Stimulated activated naive B cell treated with anti-CD40 and anti-IgM and Interleukin-4, amounts not matched to agents 10 μg/mL and 1 μg/mL and 100 μg/mL, for 72 hours (primary cell): Measurements from ENCODE around the gene CTSA.

Source experiments
- ATAC-seq, 2 donors: fragments of 150-1000 bp; cut with Tn5 transposase; replicated peaks; 2 replicates each; pipeline ENCODE4 v1.10.0; 2021; ENCODE audit warnings: moderate library complexity in 1 of 2
- DNase-seq: peaks from one replicate; pipeline ENCODE4 v3.0.0; 2021
- H3K27ac Mint-ChIP-seq: one replicate; pipeline ENCODE4 v1.8.0; 2022; ENCODE audit warnings: mild to moderate bottlenecking, mixed read lengths
- H3K27me3 Mint-ChIP-seq, 2 donors: one replicate each; pipeline ENCODE4 v1.8.0; 2022; ENCODE audit warnings: mixed read lengths in 2 of 2
- H3K36me3 Mint-ChIP-seq, 2 donors: one replicate each; pipeline ENCODE4 v1.8.0; 2022; ENCODE audit warnings: mixed read lengths in 2 of 2, mild to moderate bottlenecking in 1 of 2
- H3K4me1 Mint-ChIP-seq, 2 donors: one replicate each; pipeline ENCODE4 v1.8.0; 2022; ENCODE audit warnings: mixed read lengths in 2 of 2, mild to moderate bottlenecking in 1 of 2
- H3K4me3 Mint-ChIP-seq, 2 donors: one replicate each; pipeline ENCODE4 v1.8.0; 2022; ENCODE audit warnings: mild to moderate bottlenecking in 2 of 2, mixed read lengths in 2 of 2, moderate library complexity in 1 of 2
- H3K9me3 Mint-ChIP-seq, 2 donors: one replicate each; pipeline ENCODE4 v1.8.0; 2022; ENCODE audit warnings: mixed read lengths in 2 of 2, mild to moderate bottlenecking in 1 of 2

CTSA gene

DNA sequence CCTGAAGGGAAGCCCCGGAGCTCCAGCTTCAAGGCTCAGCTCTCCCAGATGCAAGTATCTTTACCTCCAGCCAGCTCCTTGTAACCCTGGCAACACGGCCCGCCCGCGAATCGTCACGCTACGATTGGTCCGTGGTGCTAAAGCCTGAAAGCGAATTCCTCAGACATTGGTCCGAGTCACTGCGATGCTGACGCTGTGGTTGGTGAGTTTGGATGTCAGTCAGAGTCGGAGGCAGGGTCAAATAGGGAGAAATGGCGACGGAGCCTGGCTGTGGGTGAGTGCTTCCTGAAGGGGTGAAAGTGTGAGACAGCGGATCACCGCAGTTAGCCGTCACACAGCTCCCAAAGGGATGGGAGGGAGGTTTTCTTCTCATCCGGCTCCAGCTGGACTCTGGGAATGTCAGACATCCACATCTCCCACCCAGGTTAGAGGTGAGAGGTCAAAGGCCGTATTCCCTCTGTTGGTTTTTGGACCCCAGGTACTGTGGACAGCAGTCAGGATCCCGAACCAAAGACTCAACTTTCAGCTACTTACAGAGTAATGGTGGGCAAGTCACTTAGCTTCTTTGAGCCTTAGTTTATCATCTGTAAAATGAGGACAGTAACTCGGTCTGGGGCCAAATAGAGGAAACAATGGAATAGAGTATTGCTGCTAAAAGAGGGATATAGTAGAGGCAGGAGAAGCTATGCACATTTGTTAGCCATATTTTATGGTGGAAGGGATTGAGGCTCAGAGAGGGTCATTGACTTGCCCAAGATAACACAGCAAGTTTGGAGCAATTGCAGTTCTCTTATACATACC is 9.9 kb upstream of the CTSA start, which contains the start of gene ZSWIM1:
Gene ZSWIM1, plus strand, starts transcription at position 240 of the 801 bp plus-strand sequence. CDS start 1,366 bp downstream, outside the sequence.
- Mint-ChIP-seq H3K4me1 (peaks cover 21 to 52% of the 10 kb centered on the region in 2 donors), H3K27me3 (no peaks in the 10 kb centered on the region), H3K36me3 (peaks cover 20 to 44% of the 10 kb centered on the region in 2 donors), H3K27ac (peak within 1 kb of the TSS; percentile 95), H3K9me3 (no peaks in the 10 kb centered on the region), H3K4me3 (peak within 1 kb of the TSS; percentile 85 to 92)
- ATAC-seq (peak; percentile 99), DNase-seq (peak; percentile 98)

DNA sequence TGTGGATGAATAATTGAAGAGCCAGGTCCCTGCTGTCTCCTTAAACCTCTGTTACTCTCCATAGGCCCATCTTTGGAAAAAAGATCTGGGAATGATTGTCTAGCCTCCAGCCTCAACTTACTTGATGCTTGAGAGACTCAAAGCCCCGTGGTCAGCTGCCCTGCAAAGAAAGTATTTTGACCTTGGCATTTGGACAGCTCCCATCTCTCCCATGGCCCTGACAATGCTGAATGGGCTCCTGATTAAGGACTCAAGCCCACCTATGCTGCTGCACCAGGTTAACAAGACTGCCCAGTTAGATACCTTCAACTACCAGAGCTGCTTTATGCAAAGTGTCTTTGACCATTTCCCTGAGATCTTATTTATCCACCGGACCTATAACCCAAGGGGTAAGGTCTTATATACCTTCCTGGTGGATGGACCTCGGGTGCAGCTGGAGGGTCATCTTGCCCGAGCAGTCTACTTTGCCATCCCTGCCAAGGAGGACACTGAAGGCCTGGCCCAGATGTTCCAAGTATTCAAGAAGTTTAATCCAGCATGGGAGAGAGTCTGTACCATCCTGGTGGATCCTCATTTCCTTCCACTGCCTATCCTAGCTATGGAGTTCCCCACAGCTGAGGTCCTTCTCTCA is 8.6 kb upstream of the CTSA start:
- no peaks in the 10 kb centered on the region for H3K27me3 Mint-ChIP-seq
- H3K4me1 Mint-ChIP-seq = peaks cover 28 to 61% of the 10 kb centered on the region in 2 donors
- no peak for ATAC-seq
- H3K9me3 Mint-ChIP-seq = no peaks in the 10 kb centered on the region
- DNase-seq = no peak
- H3K27ac Mint-ChIP-seq = peak overlapping the region; percentile 80
- H3K36me3 Mint-ChIP-seq = peaks cover 26 to 48% of the 10 kb centered on the region in 2 donors
- H3K4me3 Mint-ChIP-seq = peak overlapping the region; percentile 51 to 76

DNA sequence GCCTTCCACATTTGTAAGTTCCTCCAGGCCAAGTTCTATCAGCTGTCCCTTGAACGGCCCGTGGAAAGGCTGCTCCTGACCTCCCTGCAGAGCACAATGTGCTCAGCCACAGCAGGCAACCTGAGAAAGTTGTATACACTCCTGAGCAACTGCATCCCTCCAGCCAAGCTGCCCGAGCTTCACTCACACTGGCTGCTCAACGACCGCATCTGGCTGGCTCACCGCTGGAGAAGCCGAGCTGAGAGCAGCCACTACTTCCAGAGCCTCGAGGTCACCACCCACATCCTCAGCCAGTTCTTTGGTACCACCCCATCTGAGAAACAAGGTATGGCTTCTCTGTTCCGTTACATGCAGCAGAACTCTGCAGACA is 8.1 kb upstream of the CTSA start:
- Mint-ChIP-seq H3K27me3 (no peaks in the 10 kb centered on the region), H3K9me3 (no peaks in the 10 kb centered on the region), H3K36me3 (peaks cover 28 to 50% of the 10 kb centered on the region in 2 donors), H3K4me3 (peak overlapping the region in 1 of 2 donors; percentile 19), H3K4me1 (peaks cover 30 to 61% of the 10 kb centered on the region in 2 donors), H3K27ac (peak overlapping the region; percentile 42)
- no peak for DNase-seq
- no peak for ATAC-seq

DNA sequence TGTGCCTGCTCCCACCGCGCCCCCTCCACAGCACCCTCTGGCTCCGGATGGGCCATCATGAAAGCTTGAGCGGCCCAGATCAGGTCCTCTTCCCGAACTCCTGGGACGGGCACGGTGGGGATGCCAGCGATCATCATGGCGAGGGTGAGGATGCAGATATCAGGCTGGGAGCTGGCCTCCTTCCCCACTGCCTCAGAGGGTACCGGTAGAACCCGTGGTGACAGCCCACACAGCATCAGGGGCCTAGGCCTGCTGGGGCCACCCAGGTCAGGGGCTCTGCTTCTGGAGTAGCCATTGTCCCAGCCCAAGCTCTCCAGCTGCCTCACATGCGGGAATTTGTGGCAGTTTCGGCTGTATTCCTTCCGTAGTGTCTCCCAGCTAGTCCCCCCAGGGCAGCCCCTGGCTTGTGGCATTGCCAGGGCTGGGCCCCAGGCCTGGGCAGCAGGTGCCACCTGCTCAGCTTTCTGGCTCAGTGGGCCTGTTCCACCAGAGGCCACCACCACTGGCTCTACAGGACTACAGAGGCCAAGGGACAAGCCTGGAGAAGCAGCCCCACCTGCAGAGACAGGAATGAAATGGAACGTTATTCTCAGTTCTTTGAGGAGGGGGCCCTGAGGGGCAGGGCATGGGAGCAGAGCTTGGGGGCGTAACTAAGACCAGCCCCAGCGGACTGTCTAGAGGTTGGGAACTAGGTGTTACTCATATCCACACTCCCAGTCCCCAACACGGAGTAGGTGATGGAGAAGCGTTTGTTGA is 4.4 kb upstream of the CTSA start:
- peaks cover 27 to 68% of the 10 kb centered on the region in 2 donors for H3K4me1 Mint-ChIP-seq
- no peaks in the 10 kb centered on the region for H3K9me3 Mint-ChIP-seq
- peaks cover 26 to 51% of the 10 kb centered on the region in 2 donors for H3K36me3 Mint-ChIP-seq
- H3K4me3 Mint-ChIP-seq = no peak overlapping the region
- DNase-seq = no peak
- no peak overlapping the region for H3K27ac Mint-ChIP-seq
- no peak for ATAC-seq
- no peaks in the 10 kb centered on the region for H3K27me3 Mint-ChIP-seq

DNA sequence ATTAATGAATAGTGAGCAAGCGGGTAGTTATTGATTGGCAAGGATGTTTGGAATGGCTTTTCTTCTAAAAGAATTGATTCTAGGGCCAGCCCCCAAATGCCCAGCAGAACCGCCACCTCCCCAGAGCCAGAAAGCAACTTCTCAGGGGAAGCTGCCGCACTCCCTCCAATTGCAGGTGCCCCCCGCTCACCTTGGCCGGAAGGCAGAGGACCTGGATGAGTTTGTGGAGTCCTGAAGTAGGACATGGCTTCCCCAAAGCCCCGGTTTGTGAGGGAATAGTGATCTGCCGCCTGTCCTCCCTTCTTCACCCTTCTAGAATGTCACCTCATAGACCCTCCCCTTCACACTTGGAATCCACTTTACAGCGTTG is 3.8 kb upstream of the CTSA start, which contains the start of gene SPATA25:
Gene SPATA25, minus strand, starts transcription at position 277 of the 370 bp plus-strand sequence. Its CDS starts 32 bp downstream, at position 245.
- H3K27me3 Mint-ChIP-seq = no peaks in the 10 kb centered on the region
- H3K27ac Mint-ChIP-seq = no peak within 1 kb of the TSS
- H3K36me3 Mint-ChIP-seq = peaks cover 25 to 48% of the 10 kb centered on the region in 2 donors
- no peak within 1 kb of the TSS for H3K4me3 Mint-ChIP-seq
- DNase-seq (no peak), ATAC-seq (no peak)
- no peaks in the 10 kb centered on the region for H3K9me3 Mint-ChIP-seq
- H3K4me1 Mint-ChIP-seq = peaks cover 26 to 69% of the 10 kb centered on the region in 2 donors

DNA sequence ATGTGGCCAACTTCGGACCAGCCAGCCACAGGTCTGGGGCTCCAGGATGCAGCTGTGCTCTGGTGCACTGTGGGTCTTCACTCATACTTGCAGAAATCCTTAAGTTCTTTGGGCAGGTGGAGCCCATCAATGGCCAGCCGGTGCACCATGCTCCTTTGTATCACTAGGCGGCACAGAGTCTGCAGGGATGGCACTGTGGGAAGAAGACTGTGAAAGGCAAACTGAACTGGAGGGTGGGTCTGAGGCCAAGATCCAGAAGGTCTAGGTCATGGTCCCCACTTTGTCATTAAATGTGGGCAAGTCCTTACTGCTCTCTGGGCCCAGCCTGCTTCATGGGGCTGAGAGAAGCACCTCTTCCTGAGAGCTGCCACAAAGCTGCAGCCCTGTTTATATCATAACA is 2.5 kb upstream of the CTSA start:
- ATAC-seq (no peak), DNase-seq (no peak)
- H3K27ac Mint-ChIP-seq = no peak overlapping the region
- H3K4me3 Mint-ChIP-seq = no peak overlapping the region
- peaks cover 28 to 61% of the 10 kb centered on the region in 2 donors for H3K4me1 Mint-ChIP-seq
- no peaks in the 10 kb centered on the region for H3K9me3 Mint-ChIP-seq
- no peaks in the 10 kb centered on the region for H3K27me3 Mint-ChIP-seq
- H3K36me3 Mint-ChIP-seq = peaks cover 17 to 40% of the 10 kb centered on the region in 2 donors

DNA sequence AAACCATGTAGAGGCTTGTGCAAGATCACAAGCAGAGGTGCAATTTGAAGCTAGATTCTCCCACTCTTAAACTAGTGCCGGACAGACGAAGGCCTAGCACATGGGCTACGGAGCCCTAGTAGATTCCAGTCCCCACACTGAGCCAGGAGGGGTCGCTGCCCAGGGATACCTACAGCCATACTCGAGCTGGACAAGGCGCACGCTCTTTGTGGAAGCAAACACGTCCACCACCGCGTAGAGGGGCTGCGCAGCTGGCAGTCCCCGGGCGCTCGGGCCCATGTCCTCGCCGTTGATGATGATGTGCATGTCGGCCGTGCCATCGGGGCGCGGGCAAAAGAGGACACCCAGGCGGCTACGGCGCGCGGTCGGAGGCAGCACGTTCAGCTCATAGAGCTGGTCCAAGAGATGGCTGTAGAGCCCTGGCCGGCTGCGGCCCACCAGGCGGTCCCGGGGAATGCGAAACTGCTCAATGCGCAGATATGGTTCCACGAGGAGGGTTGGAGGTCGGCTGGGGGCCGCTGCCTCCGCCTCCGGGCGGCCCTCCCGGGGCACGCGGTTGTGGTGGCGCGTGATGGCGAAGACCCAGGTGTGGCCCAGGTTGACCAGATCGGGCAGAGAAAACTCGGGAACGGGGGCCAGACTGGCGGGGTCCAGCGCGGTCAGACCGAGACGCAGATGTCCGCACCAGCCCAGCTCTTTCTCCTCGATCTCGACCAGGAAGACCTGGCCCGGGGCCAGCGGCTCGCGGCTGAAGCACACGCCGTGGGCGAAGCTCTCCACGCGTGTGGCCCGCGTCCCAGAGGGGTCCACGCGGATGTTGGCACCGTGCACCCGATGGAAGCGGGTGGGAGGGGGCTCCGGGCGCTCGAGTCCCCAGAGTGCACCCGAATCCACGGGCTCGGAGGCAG is 804 bp upstream of the CTSA start:
- Mint-ChIP-seq H3K4me1 (peaks cover 25 to 44% of the 10 kb centered on the region in 2 donors), H3K27me3 (no peaks in the 10 kb centered on the region), H3K27ac (peak overlapping the region; percentile 97), H3K36me3 (peaks cover 24 to 47% of the 10 kb centered on the region in 2 donors), H3K4me3 (peak overlapping the region; percentile 92 to 94), H3K9me3 (no peaks in the 10 kb centered on the region)
- ATAC-seq (peak; percentile 51 to 54), DNase-seq (peak; percentile 52)

DNA sequence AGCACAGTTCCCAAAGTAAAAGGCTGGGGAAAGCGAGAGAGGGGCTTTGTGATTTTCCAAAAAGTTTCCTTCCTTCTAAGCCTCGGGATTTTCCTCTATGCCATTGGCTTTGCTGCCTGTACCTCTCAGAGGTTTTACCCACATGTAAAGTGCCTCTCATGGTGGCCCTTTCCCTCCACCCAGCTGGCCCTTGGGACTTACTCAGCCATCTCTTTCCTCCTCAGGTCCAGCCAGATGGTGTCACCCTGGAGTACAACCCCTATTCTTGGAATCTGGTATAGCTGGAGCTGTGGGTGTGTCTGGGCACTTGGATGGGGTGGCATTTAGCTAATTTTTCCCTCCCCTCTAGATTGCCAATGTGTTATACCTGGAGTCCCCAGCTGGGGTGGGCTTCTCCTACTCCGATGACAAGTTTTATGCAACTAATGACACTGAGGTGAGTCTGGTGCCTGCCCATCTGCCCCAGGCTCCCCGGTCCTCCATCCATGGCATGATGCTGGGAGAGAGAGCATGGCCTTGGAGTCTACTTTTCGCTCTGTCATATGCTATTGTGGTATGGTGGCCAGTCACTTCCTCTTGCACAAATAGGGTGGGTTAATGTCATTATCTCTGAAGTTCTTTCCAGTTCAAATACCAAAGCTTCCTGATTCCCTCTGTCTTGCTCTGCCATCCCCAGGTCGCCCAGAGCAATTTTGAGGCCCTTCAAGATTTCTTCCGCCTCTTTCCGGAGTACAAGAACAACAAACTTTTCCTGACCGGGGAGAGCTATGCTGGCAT is 1.1 kb downstream of the CTSA start:
- peak overlapping the region; percentile 97 for H3K27ac Mint-ChIP-seq
- no peak for ATAC-seq
- peaks cover 18 to 33% of the 10 kb centered on the region in 2 donors for H3K4me1 Mint-ChIP-seq
- H3K9me3 Mint-ChIP-seq = no peaks in the 10 kb centered on the region
- no peak for DNase-seq
- peaks cover 33 to 42% of the 10 kb centered on the region in 2 donors for H3K36me3 Mint-ChIP-seq
- no peaks in the 10 kb centered on the region for H3K27me3 Mint-ChIP-seq
- peak overlapping the region; percentile 92 to 94 for H3K4me3 Mint-ChIP-seq

DNA sequence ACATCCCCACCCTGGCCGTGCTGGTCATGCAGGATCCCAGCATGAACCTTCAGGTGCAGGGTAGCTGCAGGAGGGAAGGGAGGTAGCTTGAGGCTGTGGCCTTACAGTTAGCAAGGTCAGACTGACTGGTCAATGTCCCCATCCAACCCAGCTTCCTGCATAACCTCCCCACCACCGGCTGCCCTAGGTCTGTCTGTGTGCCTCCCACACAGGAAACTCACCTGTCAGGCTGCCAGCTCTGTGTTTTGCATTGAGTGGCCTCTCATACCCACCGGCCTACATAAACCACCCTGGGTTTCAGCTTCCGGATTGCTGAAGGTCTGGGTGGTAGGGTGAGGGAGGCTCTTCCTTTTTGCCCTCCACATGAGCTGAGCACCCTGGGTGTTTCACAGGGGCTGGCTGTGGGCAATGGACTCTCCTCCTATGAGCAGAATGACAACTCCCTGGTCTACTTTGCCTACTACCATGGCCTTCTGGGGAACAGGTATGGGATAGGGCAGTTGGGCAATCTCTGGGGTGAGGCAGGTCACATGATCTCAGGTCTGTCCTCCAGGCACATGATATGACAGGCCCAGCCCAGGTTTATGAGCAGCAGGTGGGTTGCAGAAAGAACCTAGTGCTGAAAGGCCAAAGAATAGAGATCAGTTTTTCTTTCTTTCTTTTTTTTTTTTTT is 1.8 kb downstream of the CTSA start:
- Mint-ChIP-seq H3K4me1 (peaks cover 15 to 32% of the 10 kb centered on the region in 2 donors), H3K27me3 (no peaks in the 10 kb centered on the region), H3K27ac (no peak overlapping the region), H3K9me3 (no peaks in the 10 kb centered on the region), H3K36me3 (peaks cover 29 to 44% of the 10 kb centered on the region in 2 donors), H3K4me3 (peak overlapping the region; percentile 92 to 94)
- DNase-seq (no peak), ATAC-seq (no peak)

DNA sequence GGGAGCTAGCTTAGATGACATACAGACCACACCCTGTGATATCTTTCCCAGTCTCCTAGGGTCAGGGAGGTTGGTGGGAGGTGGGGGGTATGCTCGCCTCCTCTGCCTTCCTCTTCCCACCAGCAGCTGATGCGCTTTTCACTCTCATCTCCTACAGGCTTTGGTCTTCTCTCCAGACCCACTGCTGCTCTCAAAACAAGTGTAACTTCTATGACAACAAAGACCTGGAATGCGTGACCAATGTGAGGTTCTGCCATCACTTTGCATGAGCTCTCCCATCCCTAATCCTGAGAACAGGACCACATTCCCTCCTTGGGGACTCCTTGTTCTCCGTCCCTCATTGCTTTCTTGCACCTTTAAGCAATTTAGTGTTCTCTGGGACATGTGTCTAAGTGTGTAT is 2.7 kb downstream of the CTSA start:
- Mint-ChIP-seq H3K27ac (no peak overlapping the region), H3K9me3 (no peaks in the 10 kb centered on the region)

DNA sequence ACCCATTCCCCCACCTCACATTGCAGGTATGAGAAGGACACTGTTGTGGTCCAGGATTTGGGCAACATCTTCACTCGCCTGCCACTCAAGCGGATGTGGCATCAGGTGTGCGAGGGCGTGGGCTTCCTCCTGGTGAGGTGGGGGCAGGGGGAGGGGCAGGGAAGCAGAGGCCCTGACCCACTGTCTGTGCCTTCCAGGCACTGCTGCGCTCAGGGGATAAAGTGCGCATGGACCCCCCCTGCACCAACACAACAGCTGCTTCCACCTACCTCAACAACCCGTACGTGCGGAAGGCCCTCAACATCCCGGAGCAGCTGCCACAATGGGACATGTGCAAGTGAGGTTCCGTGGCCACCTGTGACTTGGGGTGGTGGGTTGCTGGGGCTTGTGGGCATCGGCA is 3.7 kb downstream of the CTSA start:
- Mint-ChIP-seq H3K4me3 (no peak overlapping the region), H3K27me3 (no peaks in the 10 kb centered on the region), H3K27ac (no peak overlapping the region), H3K36me3 (peaks cover 37 to 50% of the 10 kb centered on the region in 2 donors), H3K4me1 (peaks cover 15 to 18% of the 10 kb centered on the region in 2 donors), H3K9me3 (no peaks in the 10 kb centered on the region)
- DNase-seq (no peak), ATAC-seq (no peak)

More for the DNA sequence above, 2.7 kb downstream of the CTSA start:
- H3K27me3 Mint-ChIP-seq = no peaks in the 10 kb centered on the region
- ATAC-seq (no peak), DNase-seq (no peak)
- no peak overlapping the region for H3K4me3 Mint-ChIP-seq
- peaks cover 15 to 26% of the 10 kb centered on the region in 2 donors for H3K4me1 Mint-ChIP-seq
- H3K36me3 Mint-ChIP-seq = peaks cover 33 to 46% of the 10 kb centered on the region in 2 donors

DNA sequence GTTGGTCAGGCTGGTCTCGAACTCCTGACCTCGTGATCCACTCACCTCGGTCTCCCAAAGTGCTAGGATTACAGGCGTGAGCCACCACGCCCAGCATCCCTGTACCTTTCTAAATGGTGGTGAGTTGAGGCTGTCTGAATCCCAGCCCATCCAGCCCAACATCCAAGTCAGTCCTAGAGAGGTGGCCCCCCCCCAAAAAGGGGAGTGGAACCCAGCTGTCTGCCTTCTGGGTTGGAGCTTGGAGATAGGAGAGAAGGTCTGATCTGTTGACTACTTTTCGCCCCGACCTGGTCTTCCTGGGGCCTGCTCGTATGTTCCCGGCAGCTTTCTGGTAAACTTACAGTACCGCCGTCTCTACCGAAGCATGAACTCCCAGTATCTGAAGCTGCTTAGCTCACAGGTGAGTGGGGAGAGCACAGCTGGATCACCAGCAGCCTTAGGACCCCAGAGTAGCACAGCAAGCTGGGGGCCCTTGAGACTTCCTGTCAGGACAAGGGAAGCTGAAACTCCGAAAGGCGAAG is 5.6 kb downstream of the CTSA start:
- DNase-seq (no peak), ATAC-seq (no peak)
- no peaks in the 10 kb centered on the region for H3K9me3 Mint-ChIP-seq
- no peak overlapping the region for H3K4me3 Mint-ChIP-seq
- peaks cover 37 to 47% of the 10 kb centered on the region in 2 donors for H3K36me3 Mint-ChIP-seq
- H3K4me1 Mint-ChIP-seq = peaks cover 11% of the 10 kb centered on the region in 2 donors
- H3K27ac Mint-ChIP-seq = no peak overlapping the region
- no peaks in the 10 kb centered on the region for H3K27me3 Mint-ChIP-seq
